Measurements from ENCODE around the gene COPS8.
A peak's percentile ranks its signal among the peaks of the same experiment; 100 is the strongest.

COPS8 gene

DNA sequence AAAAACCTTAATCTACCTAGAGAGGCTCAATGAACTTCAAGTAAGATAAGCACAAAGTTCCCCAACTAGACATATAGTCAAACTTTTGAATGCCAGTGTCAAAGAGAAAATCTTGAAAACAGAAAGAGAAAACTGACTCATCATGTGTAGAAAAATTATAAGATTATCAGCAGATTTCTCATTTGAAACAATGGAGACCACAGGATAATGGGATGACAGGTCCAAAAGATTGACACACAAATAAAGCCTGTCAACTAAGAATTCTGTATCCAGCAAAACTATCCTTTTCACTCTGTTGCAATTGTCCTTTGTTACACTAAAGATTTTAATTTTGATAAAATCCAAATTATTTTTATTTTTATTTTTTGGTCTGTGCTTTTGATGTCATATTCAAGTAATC lies 61.6 kb downstream of the COPS8 start:
- no peak overlapping the region for H3K4me3 ChIP-seq
- no peak overlapping the region for H3K27ac ChIP-seq
- DNase-seq (ENCODE audit: low spot score): no peak
- TF ChIP-seq, protein P1, sequence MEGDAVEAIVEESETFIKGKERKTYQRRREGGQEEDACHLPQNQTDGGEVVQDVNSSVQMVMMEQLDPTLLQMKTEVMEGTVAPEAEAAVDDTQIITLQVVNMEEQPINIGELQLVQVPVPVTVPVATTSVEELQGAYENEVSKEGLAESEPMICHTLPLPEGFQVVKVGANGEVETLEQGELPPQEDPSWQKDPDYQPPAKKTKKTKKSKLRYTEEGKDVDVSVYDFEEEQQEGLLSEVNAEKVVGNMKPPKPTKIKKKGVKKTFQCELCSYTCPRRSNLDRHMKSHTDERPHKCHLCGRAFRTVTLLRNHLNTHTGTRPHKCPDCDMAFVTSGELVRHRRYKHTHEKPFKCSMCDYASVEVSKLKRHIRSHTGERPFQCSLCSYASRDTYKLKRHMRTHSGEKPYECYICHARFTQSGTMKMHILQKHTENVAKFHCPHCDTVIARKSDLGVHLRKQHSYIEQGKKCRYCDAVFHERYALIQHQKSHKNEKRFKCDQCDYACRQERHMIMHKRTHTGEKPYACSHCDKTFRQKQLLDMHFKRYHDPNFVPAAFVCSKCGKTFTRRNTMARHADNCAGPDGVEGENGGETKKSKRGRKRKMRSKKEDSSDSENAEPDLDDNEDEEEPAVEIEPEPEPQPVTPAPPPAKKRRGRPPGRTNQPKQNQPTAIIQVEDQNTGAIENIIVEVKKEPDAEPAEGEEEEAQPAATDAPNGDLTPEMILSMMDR (IDR thresholded peaks at IDR 0.05): no peak

DNA sequence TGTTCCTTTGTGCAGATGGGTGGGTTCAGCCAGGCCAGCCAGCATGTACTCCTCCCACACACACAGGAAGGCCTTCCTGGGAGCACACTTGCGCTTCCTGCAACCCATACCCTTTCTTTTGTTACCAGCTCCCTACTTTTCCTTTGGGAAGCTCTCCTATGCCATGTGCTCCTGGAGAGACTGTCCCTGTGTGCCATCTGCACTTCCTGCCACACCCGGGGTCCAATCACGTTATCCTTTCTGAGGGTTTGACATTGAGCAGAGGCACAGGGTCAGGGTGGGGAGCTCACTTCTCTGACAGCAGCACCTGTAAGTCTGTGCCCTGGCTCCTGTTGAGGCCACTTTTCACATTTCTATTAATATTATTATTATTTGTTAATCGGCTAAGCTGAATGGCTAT lies 62.9 kb downstream of the COPS8 start:
- H3K4me3 ChIP-seq: no peak overlapping the region
- DNase-seq (ENCODE audit: low spot score): peak; percentile 43
- TF ChIP-seq, protein P1 (IDR thresholded peaks at IDR 0.05): no peak
- H3K27ac ChIP-seq: no peak overlapping the region

DNA sequence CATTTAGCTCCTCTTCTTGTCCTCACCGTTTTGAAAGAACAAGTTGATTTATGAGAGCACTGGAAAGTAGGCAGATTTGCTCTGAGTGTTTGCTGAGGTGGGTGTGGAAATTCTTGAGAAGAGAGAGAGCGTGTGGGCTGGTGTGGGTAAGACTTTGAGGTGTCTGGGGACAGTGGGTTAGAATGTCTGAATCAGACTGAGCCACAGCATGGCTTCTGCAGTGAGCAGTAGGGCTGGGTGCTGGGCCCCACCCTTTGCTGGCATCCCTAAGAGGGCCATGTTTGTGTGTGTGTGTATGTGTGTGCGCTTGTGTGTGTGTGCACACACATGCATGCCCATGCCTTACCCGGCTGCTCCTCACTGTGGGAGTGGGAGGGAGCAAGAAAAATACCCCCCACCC lies 63.7 kb downstream of the COPS8 start:
- TF ChIP-seq, protein P1 (IDR thresholded peaks at IDR 0.05): no peak
- no peak overlapping the region for H3K27ac ChIP-seq
- peak; percentile 40 for DNase-seq (ENCODE audit: low spot score)
- H3K4me3 ChIP-seq: no peak overlapping the region
